Measurements from ENCODE around the gene APOL5.
A peak's percentile ranks its signal among the peaks of the same experiment; 100 is the strongest.
"Not testable (repeated sequence)": the region's sequence is repeated elsewhere in the genome, so short reads cannot be mapped to it uniquely, and the experiment has no call there.

The APOL5 gene

DNA sequence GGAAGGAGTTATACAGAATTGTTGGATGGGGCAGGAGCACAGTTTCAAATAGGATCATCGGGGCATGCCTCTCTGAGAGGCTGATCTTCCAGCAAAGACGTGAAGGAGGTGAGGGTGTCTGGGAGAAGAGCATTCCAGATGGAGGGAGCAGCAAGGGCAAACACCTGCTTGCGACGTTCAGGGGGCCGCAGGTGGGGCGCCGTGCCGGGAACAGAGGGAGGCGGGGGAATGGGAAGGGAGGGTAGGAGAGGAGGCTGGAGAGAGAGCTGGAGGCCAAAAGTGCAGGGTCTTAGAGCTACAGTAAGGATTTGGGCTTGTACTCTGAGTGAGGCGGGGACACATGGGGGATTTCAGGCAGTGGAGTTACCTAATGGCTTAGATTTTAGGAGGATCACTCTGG lies 13.6 kb downstream of the APOL5 start:
- ATAC-seq (no peak), DNase-seq (no peak)
- peak overlapping the region in 1 of 2 donors; percentile 13 for H3K27ac Mint-ChIP-seq
- no peaks in the 10 kb centered on the region for H3K9me3 Mint-ChIP-seq
- H3K4me1 Mint-ChIP-seq, result no peaks in the 10 kb centered on the region
- H3K27me3 Mint-ChIP-seq, result no peaks in the 10 kb centered on the region
- no peak overlapping the region for H3K4me3 Mint-ChIP-seq

GRCh38 chr22:35732116-35732515 lies 14.4 kb downstream of the APOL5 start:
- Mint-ChIP-seq H3K9me3 (no peaks in the 10 kb centered on the region), H3K4me1 (no peaks in the 10 kb centered on the region)

DNA sequence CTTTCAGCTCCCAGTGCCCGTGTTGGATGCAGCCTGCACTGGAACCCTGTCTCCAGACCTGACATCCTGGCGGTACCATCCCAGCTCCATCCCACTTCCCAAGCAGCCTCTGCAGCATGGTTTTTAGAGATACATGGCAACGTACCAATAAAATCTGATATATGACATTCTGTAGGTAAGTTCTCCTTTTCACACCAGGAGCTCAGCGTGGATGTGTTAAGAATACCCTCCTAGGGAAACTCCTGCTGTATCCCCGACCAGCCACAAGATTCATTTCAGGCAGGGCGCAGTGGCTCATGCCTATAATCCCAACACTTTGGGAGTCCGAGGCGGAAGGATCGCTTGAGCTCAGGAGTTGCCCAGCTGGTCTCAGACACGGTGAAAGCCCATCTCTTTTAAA lies 15.4 kb downstream of the APOL5 start:
- H3K27me3 Mint-ChIP-seq, result no peaks in the 10 kb centered on the region
- H3K27ac Mint-ChIP-seq, result no peak overlapping the region
- no peak for DNase-seq
- no peaks in the 10 kb centered on the region for H3K4me1 Mint-ChIP-seq
- no peak overlapping the region for H3K4me3 Mint-ChIP-seq
- no peak for ATAC-seq
- H3K9me3 Mint-ChIP-seq, result no peaks in the 10 kb centered on the region

More at GRCh38 chr22:35732116-35732515, 14.4 kb downstream of the APOL5 start:
- Mint-ChIP-seq H3K4me3 (no peak overlapping the region), H3K27me3 (no peaks in the 10 kb centered on the region), H3K27ac (no peak overlapping the region)
- DNase-seq (no peak), ATAC-seq (no peak)

DNA sequence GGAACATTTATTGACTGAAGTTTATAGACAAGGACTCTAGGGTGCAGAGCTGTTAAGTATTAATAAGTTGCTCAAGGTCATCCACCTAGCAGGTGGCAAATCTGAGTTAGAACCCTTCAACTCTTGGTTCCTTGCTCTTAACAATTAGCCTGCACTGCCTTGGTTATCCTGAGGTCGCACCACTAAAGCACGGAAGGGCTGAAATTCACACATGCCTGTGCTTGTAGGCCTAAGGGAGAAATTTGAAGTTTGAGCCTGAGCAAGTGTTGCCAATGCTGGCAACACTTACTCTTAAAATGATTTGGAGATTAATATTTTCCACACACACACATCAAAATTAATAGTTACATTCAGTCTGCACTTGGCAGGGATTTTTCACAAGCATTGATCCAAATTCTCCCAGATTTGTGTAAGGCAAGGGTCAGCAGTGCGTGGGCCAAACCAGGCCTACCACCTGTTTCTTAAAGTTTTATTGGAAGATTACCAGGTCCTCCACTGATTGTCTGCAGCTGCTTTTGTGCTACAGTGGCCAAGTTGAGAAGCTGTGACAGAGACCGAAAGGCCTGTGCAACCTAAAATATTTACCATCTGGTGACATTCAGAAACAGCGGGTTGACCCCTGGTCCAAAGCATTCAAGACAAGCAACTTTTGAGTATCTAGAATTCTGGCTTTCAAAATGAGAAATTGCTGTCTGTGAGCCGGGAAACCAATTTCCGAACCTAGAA lies 16.3 kb downstream of the APOL5 start:
- Mint-ChIP-seq H3K27ac (no peak overlapping the region), H3K4me3 (no peak overlapping the region), H3K27me3 (no peaks in the 10 kb centered on the region), H3K9me3 (no peaks in the 10 kb centered on the region), H3K4me1 (no peaks in the 10 kb centered on the region)
- ATAC-seq (no peak), DNase-seq (no peak)

- Mint-ChIP-seq H3K27me3 (no peaks in the 10 kb centered on the region), H3K4me1 (no peaks in the 10 kb centered on the region), H3K9me3 (no peaks in the 10 kb centered on the region), H3K4me3 (no peak overlapping the region), H3K27ac (no peak overlapping the region)
- no peak for ATAC-seq
- DNase-seq, result no peak
These were observed 16.8 kb downstream of the APOL5 start for GRCh38 chr22:35734517-35734827.

DNA sequence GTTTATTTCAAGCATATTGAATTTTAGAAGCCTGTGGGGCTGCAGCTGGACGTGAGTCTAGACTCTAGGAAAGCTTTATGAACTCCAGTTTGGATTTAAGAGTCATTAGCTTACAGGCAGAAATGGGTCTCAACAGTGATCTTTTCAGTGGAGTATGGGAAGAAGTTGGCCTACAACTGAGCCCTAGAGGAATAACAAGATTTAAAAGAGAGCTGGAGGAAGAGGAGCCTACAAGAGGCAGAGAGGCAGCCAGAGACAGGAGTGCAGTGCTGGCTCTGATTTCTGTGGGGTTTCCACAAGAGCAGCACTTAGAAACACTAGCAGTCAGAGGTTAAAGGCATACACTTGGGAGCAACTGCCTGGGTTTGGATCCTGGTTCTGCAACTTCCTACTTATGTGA lies 17.9 kb downstream of the APOL5 start:
- no peak overlapping the region for H3K27ac Mint-ChIP-seq
- DNase-seq (no peak), ATAC-seq (no peak)
- H3K27me3 Mint-ChIP-seq, result no peaks in the 10 kb centered on the region
- no peak overlapping the region for H3K4me3 Mint-ChIP-seq
- no peaks in the 10 kb centered on the region for H3K9me3 Mint-ChIP-seq
- no peaks in the 10 kb centered on the region for H3K4me1 Mint-ChIP-seq

DNA sequence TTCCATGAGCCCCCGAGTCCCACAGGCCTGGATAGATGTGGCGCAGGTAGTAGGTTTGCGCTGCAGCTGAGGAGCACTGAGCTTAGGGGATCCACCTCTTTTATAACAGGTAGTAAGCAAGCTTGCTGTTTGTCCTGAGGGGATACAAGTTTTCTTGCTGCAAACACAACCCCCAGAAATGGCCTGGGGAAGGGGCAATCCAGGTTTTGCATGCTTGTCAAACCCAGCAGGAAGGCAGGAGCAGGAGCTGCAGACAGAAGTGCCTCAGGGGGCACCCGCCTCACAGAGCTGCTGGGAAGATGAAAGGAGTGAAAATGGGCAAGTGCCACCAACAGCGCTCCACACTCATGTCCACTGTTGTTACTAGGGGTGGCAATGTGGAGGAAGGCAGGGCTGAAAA lies 18.5 kb downstream of the APOL5 start:
- DNase-seq (no peak), ATAC-seq (no peak)
- Mint-ChIP-seq H3K27ac (no peak overlapping the region), H3K9me3 (no peaks in the 10 kb centered on the region), H3K27me3 (no peaks in the 10 kb centered on the region), H3K4me3 (no peak overlapping the region), H3K4me1 (no peaks in the 10 kb centered on the region)

DNA sequence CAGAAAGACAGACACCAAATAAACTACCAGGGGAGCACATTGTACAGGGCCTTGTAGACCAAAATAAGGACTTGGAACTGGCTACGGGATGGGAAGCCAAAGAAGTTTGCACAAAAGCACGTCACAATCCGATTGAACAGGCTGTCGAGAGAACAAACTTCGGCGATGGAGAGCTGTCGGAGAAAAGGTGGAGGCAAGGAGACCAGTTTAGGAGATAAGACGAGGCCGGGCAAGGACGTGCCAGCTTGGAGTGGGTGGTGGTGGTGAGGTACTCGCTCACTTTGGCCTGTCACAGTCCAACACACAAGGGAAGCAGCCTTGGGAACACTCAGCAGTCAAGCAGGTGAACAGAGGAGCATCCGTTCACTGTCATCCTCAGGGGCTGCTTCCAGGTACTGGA lies 19.0 kb downstream of the APOL5 start:
- Mint-ChIP-seq H3K9me3 (no peaks in the 10 kb centered on the region), H3K27ac (peak overlapping the region in 1 of 2 donors; percentile 59), H3K4me1 (no peaks in the 10 kb centered on the region), H3K27me3 (no peaks in the 10 kb centered on the region), H3K4me3 (no peak overlapping the region)
- DNase-seq (no peak), ATAC-seq (no peak)

GRCh38 chr22:35737886-35738285 lies 20.2 kb downstream of the APOL5 start:
- not testable (repeated sequence) for H3K4me3 Mint-ChIP-seq, H3K9me3 Mint-ChIP-seq, ATAC-seq, H3K4me1 Mint-ChIP-seq, DNase-seq, H3K27me3 Mint-ChIP-seq
- H3K27ac Mint-ChIP-seq, result peak overlapping the region in 1 of 2 donors; percentile 79

DNA sequence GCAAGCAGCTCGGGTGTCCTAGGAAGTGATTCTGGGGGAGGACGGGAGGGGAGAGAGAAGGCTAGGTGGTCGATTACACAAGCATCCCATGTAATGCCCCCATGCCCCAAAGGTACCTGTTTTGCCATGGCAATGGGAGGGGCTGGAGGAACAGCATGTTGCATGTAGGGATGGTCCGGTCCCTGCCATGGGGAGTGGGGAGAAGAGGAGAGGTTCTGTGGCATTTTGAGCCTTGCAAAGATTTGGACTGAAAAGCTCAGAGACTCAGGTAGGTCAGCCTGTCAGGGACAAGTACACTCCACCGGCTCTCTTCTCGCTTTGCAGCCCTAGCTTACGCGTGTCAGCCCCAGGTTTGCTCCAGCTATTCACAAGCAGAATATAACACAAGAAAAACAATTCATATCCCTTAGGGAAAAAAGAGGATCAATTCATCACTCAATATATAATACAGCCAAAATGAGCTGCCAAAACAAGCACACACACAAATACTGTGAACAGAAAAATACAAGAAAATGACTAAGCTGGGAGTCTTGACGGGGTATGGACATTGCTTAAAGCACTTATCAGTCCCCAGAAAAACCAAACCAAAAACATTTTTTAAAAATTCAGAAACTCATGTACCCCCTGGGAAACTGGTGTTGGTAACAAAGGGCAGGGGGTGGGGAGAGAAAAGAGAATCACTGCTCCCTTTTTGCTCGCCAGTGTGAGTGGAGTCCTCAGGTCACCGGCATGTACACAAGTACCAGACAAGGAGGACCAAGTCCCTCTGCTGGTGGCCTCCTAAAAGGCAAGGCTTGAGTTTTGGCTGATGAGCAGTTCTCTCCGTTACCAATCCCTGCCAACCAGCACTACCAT lies 21.6 kb downstream of the APOL5 start:
- H3K4me1 Mint-ChIP-seq, result no peaks in the 10 kb centered on the region
- H3K9me3 Mint-ChIP-seq, result no peaks in the 10 kb centered on the region
- ATAC-seq (no peak), DNase-seq (no peak)
- H3K27me3 Mint-ChIP-seq, result no peaks in the 10 kb centered on the region
- H3K4me3 Mint-ChIP-seq, result no peak overlapping the region
- H3K27ac Mint-ChIP-seq, result peak overlapping the region in 1 of 2 donors; percentile 75

DNA sequence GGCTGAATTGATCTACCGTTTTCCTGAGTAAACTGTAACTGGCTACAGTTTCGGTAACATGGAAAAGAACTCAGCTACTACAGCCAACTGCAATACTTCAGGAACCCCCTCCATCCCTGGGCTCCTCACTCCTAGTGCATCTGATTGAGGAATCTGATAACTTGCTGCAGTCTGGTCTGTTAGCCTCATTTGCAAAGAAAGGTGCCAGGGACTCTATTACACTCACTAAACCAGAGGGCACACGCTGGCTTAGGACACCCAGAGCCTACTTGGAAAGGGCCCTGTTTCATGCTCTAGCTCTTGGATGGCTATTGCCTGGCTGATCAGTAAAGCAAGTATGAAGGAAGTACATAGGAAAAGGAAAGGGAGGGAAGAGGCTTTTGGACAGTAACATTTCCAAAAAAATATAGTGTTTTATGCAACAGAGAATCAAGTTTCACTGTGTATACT lies 22.3 kb downstream of the APOL5 start:
- ATAC-seq, result no peak

DNA sequence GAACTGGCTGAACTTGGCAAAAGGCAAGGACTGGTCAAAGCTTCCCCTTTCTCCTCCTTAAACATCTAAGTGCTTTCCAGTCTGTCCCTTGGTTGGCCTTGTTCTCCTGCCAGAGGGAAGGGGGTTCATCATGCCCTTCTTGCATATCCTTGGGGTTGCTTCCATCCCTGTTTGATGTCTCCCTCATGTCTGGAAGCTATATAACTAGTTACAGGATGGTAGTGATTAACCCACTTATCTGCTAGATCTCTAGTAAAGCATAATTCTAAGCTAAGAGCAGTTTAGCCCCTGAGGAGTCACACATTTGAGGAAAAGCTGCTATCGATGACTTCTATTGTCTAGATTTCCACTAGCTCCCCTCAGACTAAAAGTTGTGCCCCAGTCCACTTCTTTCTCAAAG lies 22.9 kb downstream of the APOL5 start:
- no peak overlapping the region for H3K27ac Mint-ChIP-seq
- H3K4me3 Mint-ChIP-seq, result no peak overlapping the region
- no peaks in the 10 kb centered on the region for H3K27me3 Mint-ChIP-seq
- H3K9me3 Mint-ChIP-seq, result no peaks in the 10 kb centered on the region
- H3K4me1 Mint-ChIP-seq, result no peaks in the 10 kb centered on the region
- ATAC-seq, result no peak
- no peak for DNase-seq

More for the DNA sequence above, 22.3 kb downstream of the APOL5 start:
- Mint-ChIP-seq H3K9me3 (no peaks in the 10 kb centered on the region), H3K4me3 (no peak overlapping the region), H3K27me3 (no peaks in the 10 kb centered on the region), H3K27ac (no peak overlapping the region), H3K4me1 (no peaks in the 10 kb centered on the region)
- no peak for DNase-seq

DNA sequence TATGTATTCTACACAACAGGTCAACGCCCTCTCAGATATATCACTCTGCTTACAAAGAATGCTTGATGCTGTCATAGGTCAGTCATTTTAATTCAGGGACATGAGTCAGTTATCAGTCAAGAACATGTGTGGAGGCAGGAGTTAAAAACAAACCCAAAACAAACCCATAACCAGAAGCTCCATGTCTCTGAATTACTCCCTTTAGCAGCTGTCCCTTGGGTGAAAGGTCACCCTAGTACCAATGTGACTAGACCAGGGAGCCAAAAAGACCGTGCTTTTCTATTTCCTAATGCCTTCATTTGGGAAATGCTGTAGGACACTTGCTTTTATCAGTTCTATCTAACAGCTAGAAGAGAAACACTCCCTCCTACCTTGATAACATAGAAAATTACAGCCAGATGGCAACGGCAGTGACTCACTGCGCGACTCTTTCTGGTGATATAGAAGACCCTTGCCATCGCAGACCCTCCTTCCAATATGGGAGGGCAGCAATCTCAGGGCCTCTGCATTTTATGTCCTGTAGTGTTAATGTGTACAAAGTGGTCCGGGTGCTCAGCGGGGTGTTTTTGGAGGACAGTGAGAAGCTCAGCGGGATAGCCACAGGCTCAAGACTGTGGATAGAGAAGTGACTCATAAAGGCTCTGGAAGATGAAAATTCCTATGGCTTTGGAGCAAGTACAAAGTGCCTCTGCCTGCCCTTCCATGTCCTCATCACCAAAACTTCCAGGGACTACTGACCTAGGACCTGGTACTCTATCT lies 24.8 kb downstream of the APOL5 start:
- ATAC-seq (no peak), DNase-seq (no peak)

GRCh38 chr22:35743326-35743860 lies 25.7 kb downstream of the APOL5 start:
- no peaks in the 10 kb centered on the region for H3K27me3 Mint-ChIP-seq
- H3K9me3 Mint-ChIP-seq, result no peaks in the 10 kb centered on the region
- H3K4me3 Mint-ChIP-seq, result no peak overlapping the region
- ATAC-seq (no peak), DNase-seq (no peak)
- H3K27ac Mint-ChIP-seq, result no peak overlapping the region
- no peaks in the 10 kb centered on the region for H3K4me1 Mint-ChIP-seq

More for the DNA sequence above, 24.8 kb downstream of the APOL5 start:
- Mint-ChIP-seq H3K27ac (no peak overlapping the region), H3K4me3 (no peak overlapping the region), H3K27me3 (no peaks in the 10 kb centered on the region), H3K4me1 (no peaks in the 10 kb centered on the region), H3K9me3 (no peaks in the 10 kb centered on the region)

DNA sequence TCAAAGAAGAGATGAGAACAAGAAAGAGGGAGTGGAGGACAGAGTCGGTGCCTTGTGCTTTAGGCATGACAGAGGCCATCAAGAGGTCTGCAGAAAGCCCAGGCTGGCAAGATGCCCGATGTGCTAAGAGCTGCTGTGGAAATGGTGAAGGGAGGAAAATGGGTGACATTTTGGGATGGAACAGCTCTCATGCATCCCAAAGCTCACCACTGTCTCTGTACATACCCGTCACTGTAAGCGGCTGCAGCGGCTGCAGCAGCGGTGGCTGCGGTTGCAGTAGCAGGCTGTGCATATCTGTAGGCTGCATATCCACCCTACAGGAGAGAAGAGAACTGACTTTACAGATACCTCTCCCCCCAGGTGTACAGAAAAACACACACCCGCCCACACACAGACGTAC lies 28.6 kb downstream of the APOL5 start:
- DNase-seq, result no peak
- ATAC-seq, result no peak
- H3K4me3 Mint-ChIP-seq, result no peak overlapping the region

More for the DNA sequence above, 28.6 kb downstream of the APOL5 start:
- Mint-ChIP-seq H3K27me3 (no peaks in the 10 kb centered on the region), H3K27ac (peak overlapping the region in 1 of 2 donors; percentile 40), H3K4me1 (no peaks in the 10 kb centered on the region), H3K9me3 (no peaks in the 10 kb centered on the region)

Data from stimulated activated naive CD8-positive, alpha-beta T cell treated with anti-CD3 and anti-CD28 coated beads, Interleukin-15, amount 100 ng/mL, for 72 hours (primary cell).